Measurements from ENCODE around the gene ANKS6. TPM values are rescaled to one million over a fixed set of nuclear protein-coding genes. Genes with fewer than 3 reads are reported as not detected.

Gene ANKS6
- total and polyA plus RNA-seq, 10 of the 15 experiments (the other 5 are each of a cell fraction or from before 2014, with no cell fraction given), result 2.0 to 16.2 (median 6.1) TPM

- TF ChIP-seq CUX1 (IDR thresholded peaks at IDR 0.05; ENCODE audit: insufficient replicate concordance, low read depth, low read length), result no peak
- TF ChIP-seq BACH1 (IDR thresholded peaks at IDR 0.05; ENCODE audit: borderline replicate concordance), result no peak
- TF ChIP-seq TCF3 (IDR thresholded peaks at IDR 0.05; ENCODE audit: borderline replicate concordance, insufficient read depth, low read depth, low read length), result no peak
- no peak for TF ChIP-seq MYB (IDR thresholded peaks at IDR 0.05; ENCODE audit: borderline replicate concordance, low read depth, low read length)
- TF ChIP-seq NKRF (conservative IDR thresholded peaks at IDR 0.05), result no peak
These were observed 46.2 kb upstream of the ANKS6 start (continued) for GRCh38 chr9:98842510-98842909.
